GM15510 (cell line): Measurements from ENCODE around the gene FAT1.

Experiments used
- POLR2A ChIP-seq: IDR thresholded peaks from 3 replicates; pipeline ENCODE4 v1.6.1; 2011; ENCODE audit warnings: borderline replicate concordance; ENCODE audit not compliant: insufficient read length; ENCODE audit errors: extremely low read depth

FAT1 gene

DNA sequence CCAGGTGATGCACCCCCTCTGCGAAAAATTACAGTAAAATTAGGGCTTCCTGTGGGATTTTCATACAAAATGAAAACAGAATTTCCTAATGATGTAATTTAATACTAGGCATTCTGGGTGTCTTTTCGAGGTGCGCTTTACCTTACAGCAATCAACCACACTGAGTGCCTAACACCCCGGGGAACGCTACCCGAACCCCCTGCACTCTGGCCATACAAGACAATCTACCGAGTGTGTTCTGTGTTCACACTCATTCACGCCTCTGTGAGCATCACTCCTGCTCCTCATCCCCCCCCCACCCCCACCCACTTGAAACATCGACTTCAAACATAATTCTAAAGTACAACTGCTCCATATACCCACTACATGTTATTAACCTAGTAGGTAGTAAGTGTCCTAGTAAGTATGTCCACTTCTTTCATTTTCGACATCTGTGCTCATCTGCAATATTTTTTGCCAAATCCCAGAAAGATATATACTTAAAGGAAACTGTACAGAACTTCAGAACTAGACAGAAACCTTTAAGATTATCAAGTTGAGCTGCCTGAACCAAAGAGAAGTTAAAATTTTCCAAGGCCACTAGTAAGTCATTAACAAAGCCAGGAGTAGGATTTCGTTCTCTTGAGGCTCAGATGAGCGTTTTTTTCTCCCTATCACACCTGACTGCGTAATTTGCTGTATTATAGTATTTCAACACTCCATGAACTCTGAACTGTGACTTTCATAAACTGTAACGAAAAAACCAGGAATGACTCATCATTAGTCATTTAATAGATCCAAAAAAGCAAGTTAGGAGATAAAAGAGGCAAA lies 80.0 kb downstream of the FAT1 start:
- TF ChIP-seq POLR2A, result no peak

DNA sequence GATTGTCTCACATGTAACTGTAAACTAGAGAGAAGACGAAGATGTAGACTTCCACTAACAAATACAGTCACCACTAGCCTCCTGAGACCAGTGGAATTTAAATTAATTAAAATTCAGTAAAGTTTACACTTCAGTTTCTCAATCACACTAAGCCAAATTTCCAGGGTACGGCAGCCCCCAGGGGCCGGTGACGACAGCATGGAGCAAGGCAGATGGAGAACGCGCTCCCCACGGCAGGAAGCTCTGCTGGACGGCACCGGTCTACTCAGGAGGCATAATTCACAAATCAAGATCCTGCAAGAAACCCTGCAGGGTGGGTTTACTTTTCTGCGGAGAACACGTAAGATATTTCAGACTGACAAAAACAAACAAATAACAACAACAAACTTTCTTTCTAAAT lies 80.7 kb downstream of the FAT1 start:
- no peak for TF ChIP-seq POLR2A

DNA sequence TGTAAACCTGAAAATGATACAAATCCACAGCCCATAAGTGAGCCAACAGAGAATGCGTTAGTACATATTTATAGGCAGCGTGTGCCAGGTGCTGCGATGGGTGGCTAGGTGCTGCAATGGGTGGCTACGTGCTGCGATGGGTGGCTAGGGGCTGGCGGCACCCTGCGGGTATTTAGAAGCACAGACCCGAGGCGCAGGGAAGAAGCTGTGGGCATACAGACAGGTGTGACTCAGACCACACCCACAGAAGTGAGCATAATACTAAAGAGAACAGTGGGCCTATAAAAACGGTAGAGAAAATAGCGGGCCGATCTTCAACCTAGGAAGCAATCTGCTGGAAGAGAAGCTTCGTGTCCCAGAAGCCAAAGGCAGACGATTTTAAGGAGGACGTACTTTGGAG lies 81.1 kb downstream of the FAT1 start:
- TF ChIP-seq POLR2A, result no peak

DNA sequence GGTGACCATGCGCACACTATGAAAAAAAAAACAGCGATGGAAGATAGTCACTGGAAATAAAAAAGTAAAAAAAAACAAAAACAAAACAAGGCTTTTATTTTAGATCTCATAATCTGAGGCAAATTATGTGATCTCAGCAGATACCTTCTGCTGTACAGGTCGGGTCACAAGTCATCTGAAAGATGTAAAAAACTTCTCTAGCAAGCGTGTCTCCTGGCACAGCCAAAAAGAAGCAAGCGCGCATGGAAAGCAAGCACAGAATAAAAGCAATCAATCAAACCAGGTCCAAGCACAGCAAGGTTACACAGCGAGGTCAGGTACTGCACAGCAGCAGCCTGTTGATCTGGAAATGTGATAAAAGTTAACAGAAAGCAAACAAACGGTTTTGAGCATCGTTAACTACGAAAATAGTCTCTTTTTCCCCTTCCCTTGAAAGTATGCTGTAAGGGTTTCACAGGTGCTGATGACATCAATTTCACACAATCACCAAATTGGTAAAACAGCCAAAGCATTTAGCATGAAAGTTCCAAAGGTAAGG lies 89.0 kb downstream of the FAT1 start:
- no peak for TF ChIP-seq POLR2A

DNA sequence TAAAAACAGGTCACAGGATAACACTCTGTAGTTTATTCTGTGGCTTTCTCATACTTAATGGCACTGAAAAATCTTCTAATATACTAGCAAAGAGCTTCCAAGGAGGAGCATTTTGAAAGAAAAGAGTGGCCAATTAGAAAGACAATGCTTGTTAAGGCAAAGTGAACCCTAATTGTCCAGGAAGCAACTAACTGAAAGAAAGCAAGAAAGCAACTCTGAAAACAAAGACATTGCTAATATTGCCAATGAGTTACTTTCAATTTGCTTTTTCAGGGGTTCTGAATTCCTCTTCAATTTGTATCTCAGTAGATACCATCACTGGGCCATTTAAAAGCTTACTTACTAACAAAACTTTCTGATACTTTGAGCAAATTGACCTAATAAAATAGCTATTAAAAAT lies 89.8 kb downstream of the FAT1 start:
- no peak for TF ChIP-seq POLR2A

DNA sequence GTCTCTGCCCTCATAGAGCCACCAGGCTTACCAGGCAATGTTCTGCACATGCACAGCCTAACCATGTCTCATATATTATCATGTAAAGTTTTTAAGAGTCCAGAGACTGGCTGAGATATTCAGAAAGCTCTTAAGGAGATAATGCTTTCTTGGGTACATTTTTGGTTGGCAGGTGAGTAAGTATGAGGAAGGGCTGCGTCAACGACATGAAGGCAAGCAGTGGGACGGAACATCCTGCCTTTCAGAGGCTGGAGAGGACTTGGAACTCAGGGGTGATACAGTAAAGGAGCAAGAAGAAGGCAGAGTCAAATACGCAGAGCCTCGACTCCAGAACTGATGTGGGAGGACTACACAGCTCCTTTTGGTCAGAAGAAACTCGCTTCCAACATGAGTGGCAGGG lies 93.5 kb downstream of the FAT1 start:
- TF ChIP-seq POLR2A, result no peak

DNA sequence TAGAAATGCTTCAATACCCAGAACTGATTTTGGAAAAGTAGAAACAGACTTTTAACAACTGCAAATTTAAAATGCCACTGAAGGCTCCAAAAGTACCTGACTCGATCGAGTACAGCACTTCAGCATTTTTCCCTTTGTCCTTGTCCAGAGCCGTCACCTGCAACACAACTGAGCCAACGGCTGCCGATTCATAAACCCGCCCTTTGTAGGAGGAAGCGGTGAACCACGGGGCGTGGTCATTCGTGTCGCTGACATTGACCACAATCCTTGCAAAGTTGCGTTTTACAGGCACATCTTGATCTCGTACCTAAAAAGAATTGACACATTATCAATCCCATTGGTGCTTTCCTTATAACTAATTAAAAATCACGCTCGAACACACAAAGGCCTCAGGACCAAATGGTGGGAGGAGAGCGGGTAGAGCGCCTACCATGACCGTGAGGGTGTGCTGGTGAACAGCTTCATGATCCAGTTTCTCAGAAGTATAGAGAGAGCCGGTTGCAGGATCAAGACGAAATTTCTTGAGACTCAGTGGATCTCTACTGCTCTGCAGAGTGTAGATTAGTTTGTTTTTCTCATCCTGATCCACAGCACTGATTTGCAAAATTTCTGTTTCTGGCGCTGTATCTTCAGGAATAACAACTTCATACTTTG lies 95.5 kb downstream of the FAT1 start:
- TF ChIP-seq POLR2A, result no peak

DNA sequence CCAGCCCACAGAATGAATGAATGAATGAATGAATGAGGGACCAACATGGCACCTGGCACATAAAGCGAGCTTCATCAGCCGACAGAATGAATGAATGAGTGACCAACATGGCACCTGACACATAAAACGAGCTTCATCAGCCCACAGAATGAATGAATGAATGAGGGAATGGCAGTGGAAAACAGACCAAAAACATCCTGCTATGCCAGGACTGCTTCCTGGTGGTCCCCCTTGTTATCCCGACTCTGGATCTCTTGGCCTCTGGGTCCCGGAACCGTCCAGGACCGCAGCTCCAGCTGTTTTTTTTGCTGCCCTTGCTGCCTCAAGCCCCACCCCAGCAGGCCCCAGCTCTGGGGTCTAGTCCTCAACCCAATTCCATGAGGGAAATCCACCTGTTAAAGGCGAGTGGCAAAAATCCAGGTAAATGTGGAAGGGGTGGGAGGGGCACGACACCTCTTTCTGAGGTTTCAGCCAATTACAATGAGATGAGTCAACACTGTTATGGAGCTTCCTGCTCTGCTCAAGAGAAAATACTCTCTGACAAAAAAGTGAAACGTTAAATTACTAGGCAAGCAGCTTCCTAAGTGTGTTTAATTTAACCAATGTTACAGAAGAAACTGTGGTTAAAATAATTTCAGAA lies 96.3 kb downstream of the FAT1 start:
- TF ChIP-seq POLR2A, result no peak

DNA sequence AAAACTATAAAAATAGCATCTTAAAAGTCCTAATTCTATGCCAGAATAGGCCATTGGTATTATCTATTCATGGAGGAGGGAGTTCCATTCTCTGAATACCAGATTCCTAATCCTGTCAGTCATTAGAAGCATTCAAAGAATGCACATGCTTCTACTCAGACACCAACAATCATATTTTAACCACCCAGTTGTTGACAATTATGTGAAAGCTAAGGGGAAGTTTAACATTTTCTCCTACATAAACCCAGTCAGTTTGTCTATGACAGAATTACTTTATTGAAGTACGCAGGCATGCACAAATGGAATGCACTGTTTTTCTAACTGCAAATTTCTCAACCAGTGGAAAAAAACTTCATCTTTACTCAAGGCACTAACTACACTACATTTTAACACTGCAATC lies 98.7 kb downstream of the FAT1 start:
- no peak for TF ChIP-seq POLR2A

DNA sequence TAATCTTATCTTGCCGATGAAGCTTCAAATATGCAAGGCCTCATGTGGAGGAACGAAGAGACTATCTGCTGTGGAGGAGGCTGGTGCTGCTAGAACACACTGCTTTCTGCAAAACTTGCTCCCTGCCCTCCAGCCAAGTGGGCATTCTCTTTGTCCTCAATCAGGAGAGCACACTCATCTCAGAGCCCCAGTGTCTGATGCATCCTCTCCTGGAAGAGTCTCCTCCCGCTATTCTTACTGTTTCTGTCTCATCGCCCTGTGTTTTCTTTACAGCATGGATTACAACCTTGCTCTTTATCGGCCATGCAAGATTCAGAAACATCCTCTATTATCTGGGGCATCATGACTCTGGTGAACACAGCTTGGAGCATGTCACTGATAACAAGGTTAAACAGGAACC lies 100.1 kb downstream of the FAT1 start:
- TF ChIP-seq POLR2A, result no peak

DNA sequence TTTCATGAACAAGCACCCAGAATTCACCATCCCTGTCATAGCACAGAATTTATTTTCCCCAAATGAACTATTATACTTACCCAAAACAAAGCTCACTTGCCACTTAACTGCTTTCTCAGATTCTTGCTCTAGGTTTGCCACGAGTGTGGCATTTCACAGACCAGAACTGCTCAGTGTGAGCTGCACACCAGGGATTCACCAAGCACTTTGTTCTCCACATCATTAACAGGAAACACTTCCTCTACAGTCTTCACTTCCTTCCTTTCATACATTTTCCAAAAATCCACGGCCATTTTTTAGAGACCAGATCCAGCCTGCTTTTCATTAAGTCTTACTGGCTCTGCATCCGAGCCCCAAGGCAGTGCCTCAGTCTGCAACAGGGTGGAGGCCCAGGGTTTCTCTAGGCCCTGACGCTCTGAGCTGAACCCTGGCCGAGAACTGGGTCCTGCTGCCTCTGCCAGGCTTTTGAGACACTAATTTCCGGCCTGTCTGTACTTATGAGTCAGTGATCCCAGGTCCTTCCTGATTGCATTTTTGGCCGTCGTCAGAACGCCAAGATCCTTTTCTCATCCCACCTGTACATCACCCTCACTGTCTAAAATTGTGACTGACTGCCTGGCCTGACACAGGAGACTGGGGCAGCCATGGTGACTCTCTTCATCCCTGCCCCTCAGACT lies 100.7 kb downstream of the FAT1 start:
- TF ChIP-seq POLR2A, result no peak

DNA sequence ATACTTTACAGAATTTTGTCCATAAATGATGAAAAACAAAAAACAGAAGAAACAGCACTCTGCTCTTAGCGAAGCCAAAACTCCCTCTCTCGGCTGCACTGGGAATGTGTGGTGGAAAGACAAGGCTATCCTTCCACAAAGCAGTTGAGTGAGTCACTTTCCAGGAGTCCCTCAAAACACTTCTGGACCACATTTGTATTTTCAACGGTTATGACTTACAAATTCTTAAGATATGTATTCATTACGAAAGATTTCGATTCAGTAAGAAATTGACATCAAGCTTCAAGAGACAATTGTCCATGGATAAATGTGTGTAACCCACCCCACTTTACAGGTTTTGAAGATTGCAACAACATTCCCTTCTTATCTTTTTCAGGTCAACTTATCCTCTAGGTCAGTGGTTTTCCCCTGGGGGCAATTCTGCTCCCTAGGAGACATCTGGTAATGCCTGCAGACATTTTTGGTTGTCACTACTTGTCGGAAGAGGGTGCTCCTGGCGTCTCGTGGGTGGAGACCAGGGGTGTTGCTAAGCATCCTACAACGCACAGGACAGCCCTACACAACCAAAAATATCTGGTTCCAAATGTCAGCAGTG lies 101.6 kb downstream of the FAT1 start:
- no peak for TF ChIP-seq POLR2A

DNA sequence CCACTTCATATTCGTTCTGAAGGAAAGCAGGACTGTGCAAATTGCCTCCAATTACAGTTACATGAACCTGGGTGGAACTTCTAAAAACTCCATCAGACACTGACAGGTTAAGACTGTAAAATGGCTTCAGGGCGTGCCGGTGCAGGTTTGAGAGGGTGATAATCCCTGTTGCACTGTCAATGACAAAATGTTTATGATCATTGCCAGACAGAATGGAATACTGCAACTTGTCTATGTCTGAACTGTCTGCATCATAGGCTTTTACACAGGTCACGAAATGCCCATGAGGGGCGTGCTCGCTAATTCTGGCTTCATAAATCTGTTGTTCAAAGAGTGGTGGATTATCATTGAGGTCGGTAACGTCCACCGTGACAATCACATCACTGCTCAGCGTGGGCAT lies 104.6 kb downstream of the FAT1 start:
- TF ChIP-seq POLR2A, result no peak

DNA sequence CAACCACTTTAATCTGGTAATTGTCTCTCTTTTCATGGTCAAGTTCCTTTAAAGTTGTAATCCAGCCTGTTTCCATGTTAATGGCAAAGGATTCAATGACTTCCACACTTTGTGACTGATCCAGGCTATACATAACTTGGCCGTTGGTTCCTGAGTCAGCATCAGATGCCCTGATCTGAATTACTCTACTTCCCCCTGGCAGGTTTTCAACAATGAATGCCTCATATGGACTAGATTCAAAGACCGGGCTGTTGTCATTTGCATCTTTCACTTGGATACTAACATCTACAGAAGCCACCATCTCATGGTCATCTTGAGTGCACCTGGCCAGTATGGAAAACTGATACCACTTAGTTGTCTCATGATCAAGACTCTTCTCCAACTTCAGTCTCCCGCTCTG lies 105.7 kb downstream of the FAT1 start:
- TF ChIP-seq POLR2A, result no peak

DNA sequence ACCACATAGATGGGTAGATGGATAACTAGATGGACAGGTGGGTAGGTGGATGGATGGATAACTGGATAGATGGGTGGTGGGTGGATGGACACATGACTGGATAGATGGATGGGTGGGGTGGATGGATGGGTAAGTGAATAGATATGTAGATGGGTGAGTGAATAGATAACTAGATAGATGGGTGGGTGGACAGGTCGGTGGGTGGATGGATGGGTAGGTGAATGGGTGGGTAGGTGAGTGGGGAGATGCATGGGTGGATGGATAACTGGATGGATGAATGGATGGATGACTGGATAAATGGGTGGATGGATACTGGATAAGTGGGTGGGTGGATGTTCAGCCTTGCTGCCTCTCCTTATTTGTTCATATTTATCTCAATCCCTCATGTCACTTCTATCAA lies 116.2 kb downstream of the FAT1 start:
- no peak for TF ChIP-seq POLR2A
